Activated B cell treated with CpG ODN at 0.5 μM for 24 hours (primary cell): ENCODE data around the gene ITGBL1. TPM values are rescaled to one million over a fixed set of nuclear protein-coding genes. Genes with fewer than 3 reads are reported as not detected.

Experiments
- ATAC-seq: fragments of 200-7000 bp; cut with Tn5 transposase; one replicate; pipeline ENCODE4 v1.10.0; 2021; ENCODE audit warnings: low read depth, mild to moderate bottlenecking, moderate library complexity
- CTCF ChIA-PET: fragments of 350-600 bp; sonication (Branson Sonifier 250); formaldehyde crosslinking; loops from one replicate; lab custom pipeline; 2021; ENCODE audit warnings: antibody characterized with exemption; lab: Charles Lee
- POLR2A ChIA-PET: fragments of 350-600 bp; sonication (Branson Sonifier 250); formaldehyde crosslinking; loops from one replicate; lab custom pipeline; 2021; ENCODE audit warnings: antibody characterized with exemption; lab: Charles Lee
- DNase-seq: peaks from one replicate; pipeline ENCODE4 v3.0.0; 2022
- H3K27ac Mint-ChIP-seq: one replicate; pipeline ENCODE4 v1.8.0; 2020; ENCODE audit warnings: mixed read lengths
- H3K27me3 Mint-ChIP-seq: one replicate; pipeline ENCODE4 v1.8.0; 2021; ENCODE audit warnings: mixed read lengths
- H3K36me3 Mint-ChIP-seq: one replicate; pipeline ENCODE4 v1.8.0; 2021; ENCODE audit warnings: low read depth, mixed read lengths
- H3K4me1 Mint-ChIP-seq: one replicate; pipeline ENCODE4 v1.8.0; 2021; ENCODE audit warnings: mixed read lengths
- H3K4me3 Mint-ChIP-seq: one replicate; pipeline ENCODE4 v1.8.0; 2020; ENCODE audit warnings: mild to moderate bottlenecking, mixed read lengths
- H3K9me3 Mint-ChIP-seq: one replicate; pipeline ENCODE4 v1.8.0; 2020; ENCODE audit warnings: mixed read lengths
- CTCF ChIP-seq: fragments of 200-600 bp; IDR thresholded peaks from one replicate; pipeline ENCODE4 v1.8.0; 2022; ENCODE audit warnings: antibody characterized with exemption, mild to moderate bottlenecking
- intact Hi-C: fragments of 100-400 bp; cut with micrococcal nuclease; formaldehyde crosslinking; loops from one replicate; pipeline ENCODE4 v1.15.1; 2024
- total RNA-seq: library from RNA; stranded (reverse); gene quantifications from 2 replicates; pipeline ENCODE4 v1.2.3, GENCODE V29; 2022

ITGBL1 gene
- total RNA-seq, 1 donor from 2014 or later, result not detected

- Mint-ChIP-seq H3K4me1 (no peaks in the 10 kb centered on the region), H3K27me3 (no peaks in the 10 kb centered on the region), H3K9me3 (no peaks in the 10 kb centered on the region), H3K4me3 (no peak overlapping the region), H3K27ac (no peak overlapping the region), H3K36me3 (no peaks in the 10 kb centered on the region)
- CTCF ChIA-PET, result no interaction called here
- ATAC-seq, result no peak
- intact Hi-C loops, result no loop called here
- POLR2A ChIA-PET, result no interaction called here
- TF ChIP-seq CTCF, result no peak
- DNase-seq, result no peak
Measured at GRCh38 chr13:101576977-101577376, 124.5 kb downstream of the ITGBL1 start.

GRCh38 chr13:101579281-101579802, 126.9 kb downstream of the ITGBL1 start:
- intact Hi-C loops, result no loop called here
- H3K27ac Mint-ChIP-seq, result no peak overlapping the region
- H3K27me3 Mint-ChIP-seq, result no peaks in the 10 kb centered on the region
- no peaks in the 10 kb centered on the region for H3K36me3 Mint-ChIP-seq
- no peaks in the 10 kb centered on the region for H3K4me1 Mint-ChIP-seq
- no peaks in the 10 kb centered on the region for H3K9me3 Mint-ChIP-seq
- DNase-seq (no peak), ATAC-seq (no peak)
- ChIA-PET POLR2A (no interaction called here), CTCF (no interaction called here)
- H3K4me3 Mint-ChIP-seq, result no peak overlapping the region
- TF ChIP-seq CTCF, result no peak

- Mint-ChIP-seq H3K4me3 (no peak overlapping the region), H3K27me3 (no peaks in the 10 kb centered on the region), H3K9me3 (no peaks in the 10 kb centered on the region), H3K27ac (no peak overlapping the region), H3K36me3 (no peaks in the 10 kb centered on the region), H3K4me1 (no peaks in the 10 kb centered on the region)
- no peak for TF ChIP-seq CTCF
- DNase-seq, result no peak
- ATAC-seq, result no peak
- CTCF ChIA-PET, result no interaction called here
- intact Hi-C loops, result no loop called here
- POLR2A ChIA-PET, result no interaction called here
Measured at GRCh38 chr13:101584331-101584730, 131.9 kb downstream of the ITGBL1 start.

GRCh38 chr13:101590479-101590878, 138.0 kb downstream of the ITGBL1 start:
- H3K27ac Mint-ChIP-seq, result no peak overlapping the region
- H3K9me3 Mint-ChIP-seq, result peaks cover 3% of the 10 kb centered on the region
- no peak overlapping the region for H3K4me3 Mint-ChIP-seq
- intact Hi-C loops, result no loop called here
- ChIA-PET POLR2A (no interaction called here), CTCF (no interaction called here)
- H3K27me3 Mint-ChIP-seq, result no peaks in the 10 kb centered on the region
- no peaks in the 10 kb centered on the region for H3K36me3 Mint-ChIP-seq
- no peak for ATAC-seq
- no peak for TF ChIP-seq CTCF
- DNase-seq, result no peak
- no peaks in the 10 kb centered on the region for H3K4me1 Mint-ChIP-seq

GRCh38 chr13:101594936-101595335, 142.5 kb downstream of the ITGBL1 start:
- ChIA-PET CTCF (no interaction called here), POLR2A (no interaction called here)
- no peak for ATAC-seq
- no peak for TF ChIP-seq CTCF
- H3K27me3 Mint-ChIP-seq, result no peaks in the 10 kb centered on the region
- no peak overlapping the region for H3K4me3 Mint-ChIP-seq
- no peak overlapping the region for H3K27ac Mint-ChIP-seq
- no peak for DNase-seq
- no peaks in the 10 kb centered on the region for H3K4me1 Mint-ChIP-seq
- H3K9me3 Mint-ChIP-seq, result peaks cover 3% of the 10 kb centered on the region
- no peaks in the 10 kb centered on the region for H3K36me3 Mint-ChIP-seq
- intact Hi-C loops, result no loop called here
